Activated CD4-positive, CD25-positive, alpha-beta regulatory T cell treated with anti-CD3 and anti-CD28 coated beads, Interleukin-2, amount 50 U/mL, for 24 hours (primary cell): Measurements from ENCODE around the gene PRPF8.

Experiments
- ATAC-seq, 2 donors: fragments of 150-1000 bp; cut with Tn5 transposase; one replicate each; pipeline ENCODE4 v1.10.0; 2021; ENCODE audit warnings: mild to moderate bottlenecking in 1 of 2, moderate library complexity in 1 of 2

Gene PRPF8

GRCh38 chr17:1643999-1644492, 40.6 kb downstream of the PRPF8 start:
- no peak for ATAC-seq

GRCh38 chr17:1643293-1643998, 41.2 kb downstream of the PRPF8 start:
- ATAC-seq: peak; percentile 19 to 24

DNA sequence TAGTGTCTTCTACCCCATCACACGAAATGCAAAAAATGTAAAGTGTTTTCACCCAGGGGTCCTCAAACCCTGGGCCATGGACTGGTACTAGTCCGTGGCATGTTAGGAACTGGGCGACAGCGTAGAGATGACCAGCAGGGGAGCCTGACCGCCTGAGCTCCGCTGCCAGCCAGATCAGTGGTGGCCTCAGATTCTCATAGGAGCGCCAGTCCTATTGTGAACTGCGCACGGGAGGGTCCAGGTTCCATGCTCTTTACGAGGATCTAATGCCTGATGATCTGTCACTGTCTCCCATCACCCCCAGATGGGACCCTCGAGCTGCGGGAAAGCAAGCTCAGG, 43.6 kb downstream of the PRPF8 start:
- ATAC-seq: no peak

DNA sequence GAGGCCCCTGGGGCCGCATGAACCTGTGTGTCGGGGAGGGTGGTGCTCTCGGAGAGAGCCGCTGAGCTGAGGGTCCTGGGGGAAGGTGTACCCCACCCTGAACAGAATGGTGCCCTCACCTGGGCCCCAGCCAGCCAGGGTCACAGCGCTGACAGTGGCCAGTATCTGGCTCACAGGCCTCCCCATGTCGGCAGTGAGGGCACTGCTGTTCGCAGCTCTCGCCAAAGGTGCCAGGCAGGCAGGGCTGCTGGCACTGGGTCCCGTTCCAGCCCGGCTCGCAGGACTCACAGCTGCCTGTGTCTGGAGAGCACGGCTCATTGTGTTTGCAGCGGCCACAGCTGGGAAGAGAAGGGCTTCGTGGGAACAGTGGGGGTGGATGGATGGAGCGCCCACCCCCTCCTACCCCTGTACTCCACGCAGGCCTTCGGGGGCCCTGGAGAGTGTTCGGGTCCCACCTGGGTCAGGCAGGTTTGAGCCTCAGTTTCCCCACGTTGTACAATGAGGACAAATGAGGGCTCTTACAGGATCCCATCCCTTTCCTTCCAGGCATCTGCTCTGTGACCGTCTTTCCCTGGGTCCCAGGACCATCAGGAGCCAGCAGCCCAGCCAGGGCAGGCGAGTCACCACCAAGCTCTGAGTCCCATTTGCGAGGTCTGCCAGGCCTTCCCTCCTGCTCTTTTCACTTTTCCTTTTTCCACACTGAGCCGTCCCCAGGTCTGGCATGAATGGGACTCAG, 44.2 kb downstream of the PRPF8 start:
- no peak for ATAC-seq

DNA sequence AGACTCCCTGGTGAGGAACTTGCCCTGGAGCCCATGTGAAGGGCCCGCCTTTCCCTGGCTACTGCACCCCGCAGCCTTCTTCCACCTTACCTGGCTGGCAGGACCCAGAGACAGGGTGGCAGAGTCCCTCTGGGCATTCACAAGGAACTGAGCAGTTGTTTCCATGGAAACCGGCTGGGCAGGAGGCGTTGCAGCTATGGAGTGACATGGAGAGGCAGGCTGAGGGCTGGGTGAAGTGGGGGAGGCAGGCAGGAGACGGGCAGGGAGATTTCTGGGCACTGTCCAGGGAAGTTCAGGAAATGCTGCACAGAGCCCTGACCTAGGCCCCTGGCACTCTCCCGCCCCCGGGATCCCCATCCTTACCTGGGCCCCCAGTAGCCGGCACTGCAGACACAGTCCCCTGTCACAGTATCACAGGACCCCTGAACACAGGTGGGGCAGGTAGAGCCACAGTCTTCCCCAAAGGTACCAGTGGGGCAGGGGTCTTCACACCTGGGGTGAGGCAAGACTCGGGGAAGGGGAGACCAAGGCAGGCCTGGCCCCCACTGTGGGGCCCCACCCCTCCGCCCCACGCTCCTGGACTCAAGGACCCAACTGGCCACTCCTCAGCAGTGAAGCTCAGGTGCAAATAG, 45.0 kb downstream of the PRPF8 start:
- no peak for ATAC-seq

DNA sequence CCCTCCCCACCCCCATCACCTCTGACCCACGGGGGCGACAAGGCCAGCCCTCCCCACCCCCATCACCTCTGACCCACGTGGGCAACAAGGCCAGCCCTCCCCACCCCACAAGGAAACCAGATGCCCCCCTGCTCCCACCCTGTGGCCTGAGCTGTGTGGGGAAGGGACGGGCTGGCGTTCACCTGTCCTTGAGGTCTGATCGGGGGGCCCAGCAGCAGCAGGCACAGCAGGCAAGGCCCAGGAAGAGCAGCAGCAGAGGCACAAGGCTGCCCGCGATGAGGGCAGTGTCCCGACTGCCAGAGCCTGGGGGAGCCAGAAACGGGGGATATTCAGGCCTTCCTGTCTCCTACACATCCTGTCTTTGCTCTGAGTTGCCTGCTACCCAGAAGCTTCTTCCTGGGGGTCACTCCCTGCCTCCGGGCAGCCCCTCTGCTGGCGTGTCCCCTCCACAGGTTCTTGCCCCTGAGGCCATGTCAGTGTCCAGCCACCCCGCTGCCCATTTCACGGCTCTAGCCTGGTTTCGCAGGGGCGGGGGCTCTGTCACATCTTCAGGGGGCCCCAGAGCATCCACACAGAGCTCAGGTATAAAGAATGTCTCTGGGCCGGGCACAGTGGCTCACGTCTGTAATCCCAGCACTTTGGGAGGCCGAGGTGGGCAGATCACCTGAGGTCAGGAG, 45.9 kb downstream of the PRPF8 start:
- no peak for ATAC-seq

GRCh38 chr17:1638171-1638590, 46.5 kb downstream of the PRPF8 start:
- no peak for ATAC-seq

- ATAC-seq: no peak
These were observed 47.9 kb downstream of the PRPF8 start for GRCh38 chr17:1636732-1637285.

DNA sequence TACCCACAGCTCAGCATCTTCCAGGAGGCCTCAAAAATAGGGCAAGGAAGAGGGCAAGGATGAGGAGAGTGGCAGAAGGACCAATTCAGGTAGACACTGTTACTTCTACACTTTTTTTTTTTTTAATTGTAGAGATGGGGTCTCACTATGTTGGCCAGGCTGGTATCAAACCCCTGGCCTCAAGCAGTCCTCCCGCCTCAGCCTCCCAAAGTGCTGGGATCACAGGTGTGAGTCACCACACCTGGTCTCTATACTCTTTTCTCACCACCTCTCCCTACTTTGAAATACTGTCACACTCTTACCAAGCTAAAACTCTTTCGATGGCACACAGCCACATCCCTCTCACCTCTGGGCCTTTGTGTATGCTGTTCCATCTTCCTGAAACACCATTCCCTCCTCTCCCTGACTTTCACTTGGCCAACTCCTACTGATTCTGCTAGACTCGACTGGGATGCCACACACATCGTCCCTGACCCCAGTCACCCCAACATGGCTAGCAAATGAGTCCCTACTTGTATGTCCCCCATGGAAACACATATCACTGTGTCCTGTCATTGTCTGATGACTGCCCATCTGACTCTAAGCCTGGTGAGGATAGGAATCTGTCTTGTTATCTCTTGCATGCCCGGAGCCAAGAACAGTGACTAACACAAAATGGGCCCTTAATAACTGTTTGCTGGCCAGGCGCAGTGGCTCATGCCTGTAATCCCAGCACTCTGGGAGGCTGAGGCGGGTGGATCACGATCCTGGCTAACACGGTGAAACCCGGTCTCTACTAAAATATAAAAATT, 48.8 kb downstream of the PRPF8 start:
- ATAC-seq: no peak

DNA sequence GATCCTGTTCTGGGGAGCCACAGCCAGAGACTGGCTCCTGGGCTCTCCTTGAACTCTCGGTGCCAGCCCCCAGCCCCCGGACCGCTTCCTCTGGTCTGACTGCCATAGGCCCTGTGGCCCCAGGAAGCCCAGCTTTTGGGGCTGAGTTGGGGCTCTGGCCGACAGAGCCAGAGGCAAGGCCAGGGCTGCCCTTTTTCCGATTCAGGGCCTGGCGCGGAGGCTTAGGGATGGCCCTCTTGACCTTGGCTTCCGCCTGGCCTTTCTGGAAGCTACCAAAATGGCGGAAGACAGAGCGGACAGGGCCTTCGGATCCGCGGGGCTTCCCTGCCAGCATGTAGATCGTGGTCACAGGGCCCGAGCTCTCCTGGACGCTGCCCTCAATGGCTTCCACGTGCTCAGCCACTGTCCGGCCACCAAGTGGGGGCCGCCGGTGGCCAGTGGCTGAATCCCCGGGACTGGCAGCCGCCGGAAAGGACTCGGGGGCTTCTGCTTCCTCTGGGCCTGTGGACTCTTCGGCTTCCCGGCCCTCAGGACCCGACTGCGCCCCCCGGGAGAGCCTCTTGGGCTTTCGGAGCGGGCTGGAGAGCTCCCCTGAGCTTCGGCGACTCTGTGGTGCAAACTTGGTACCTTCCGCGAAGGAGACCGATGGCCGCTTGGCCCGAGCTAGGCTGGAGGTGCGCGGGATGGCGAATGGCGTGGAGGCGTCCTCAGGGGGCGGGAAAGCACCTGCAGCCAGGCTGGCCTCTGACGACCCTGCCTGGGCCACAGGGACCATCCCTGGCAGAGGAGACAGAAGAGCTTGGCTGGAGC, 49.6 kb downstream of the PRPF8 start:
- ATAC-seq: no peak

GRCh38 chr17:1630662-1631061, 54.0 kb downstream of the PRPF8 start:
- no peak for ATAC-seq

GRCh38 chr17:1629504-1630310, 55.0 kb downstream of the PRPF8 start:
- ATAC-seq: peak; percentile 26 to 36

DNA sequence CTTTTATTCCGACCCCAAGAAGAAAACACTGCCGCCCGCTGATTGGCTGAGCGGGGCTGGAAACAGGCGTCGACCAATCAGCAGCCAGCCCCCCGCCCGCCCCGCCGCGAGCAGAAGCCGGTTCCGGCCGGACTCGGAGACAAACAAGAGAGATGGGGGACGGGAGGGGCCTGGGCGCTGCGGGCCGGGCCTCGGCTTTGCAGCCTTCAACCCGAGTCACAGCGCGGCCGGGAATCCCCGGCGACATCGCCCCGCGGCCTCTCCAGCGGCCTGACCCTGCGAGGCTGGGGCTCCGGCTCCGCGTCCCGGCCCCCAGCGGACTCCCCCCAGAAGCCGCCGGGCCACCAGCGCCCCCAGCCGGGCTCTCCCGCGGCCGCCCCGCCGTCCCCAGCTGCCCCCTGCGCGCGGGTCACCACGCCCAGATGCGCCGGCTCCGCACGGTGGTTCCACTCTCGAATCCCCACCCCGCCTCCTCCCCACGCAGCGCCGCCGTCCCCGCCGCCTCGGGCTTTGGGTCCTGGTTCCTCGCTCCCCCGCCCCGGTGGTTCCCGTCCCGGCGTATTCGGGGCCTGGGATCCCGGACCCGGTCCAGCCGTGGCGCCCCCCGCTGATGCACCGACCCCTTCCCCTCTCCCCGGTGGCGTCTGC, 55.7 kb downstream of the PRPF8 start:
- peak; percentile 80 to 81 for ATAC-seq

- ATAC-seq: peak; percentile 79 to 84
These were observed 56.4 kb downstream of the PRPF8 start, which contains the start of gene SLC43A2 for GRCh38 chr17:1627982-1628855. SLC43A2 (minus strand) TSS chr17:1628834; CDS start chr17:1627874, 960 bp downstream.

DNA sequence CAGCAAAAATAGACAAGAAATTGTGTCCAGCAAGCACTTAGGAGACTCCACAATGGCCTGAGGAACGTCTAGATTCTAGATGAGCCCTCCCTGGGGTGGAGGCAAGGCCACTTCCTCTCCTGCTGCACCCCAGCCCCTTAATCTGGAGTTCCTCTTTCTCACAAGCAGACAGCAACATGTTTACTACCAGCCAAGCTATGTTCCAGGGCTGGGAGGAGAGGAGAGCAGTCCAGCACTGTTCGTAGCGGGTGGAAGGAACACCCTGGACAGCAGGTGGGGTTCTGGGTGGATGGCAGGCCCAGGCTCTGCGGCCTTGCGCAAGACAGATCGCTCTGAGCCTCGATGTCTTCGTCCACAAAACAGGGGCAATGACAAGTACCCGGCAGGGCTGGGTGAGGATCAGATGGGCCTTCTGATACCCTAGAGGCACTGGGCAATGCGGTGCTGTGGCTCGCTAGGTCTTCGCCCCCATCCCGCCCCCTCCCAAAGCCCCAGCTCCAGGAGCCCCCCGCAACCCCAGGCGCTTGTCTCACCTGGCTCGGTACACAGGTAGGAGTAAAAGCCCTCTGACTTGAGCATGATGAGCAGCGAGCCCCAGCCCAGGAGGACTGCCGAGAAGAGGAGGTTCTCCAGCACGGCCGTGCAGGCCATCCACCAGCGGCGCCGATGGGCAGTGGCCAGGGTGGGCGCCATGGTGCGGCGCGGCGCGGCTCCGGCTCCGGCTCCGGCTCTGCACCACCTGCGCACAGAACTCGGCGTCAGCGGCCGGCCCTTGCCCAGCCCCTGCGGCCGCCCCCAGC, 57.3 kb downstream of the PRPF8 start:
- ATAC-seq: no peak

DNA sequence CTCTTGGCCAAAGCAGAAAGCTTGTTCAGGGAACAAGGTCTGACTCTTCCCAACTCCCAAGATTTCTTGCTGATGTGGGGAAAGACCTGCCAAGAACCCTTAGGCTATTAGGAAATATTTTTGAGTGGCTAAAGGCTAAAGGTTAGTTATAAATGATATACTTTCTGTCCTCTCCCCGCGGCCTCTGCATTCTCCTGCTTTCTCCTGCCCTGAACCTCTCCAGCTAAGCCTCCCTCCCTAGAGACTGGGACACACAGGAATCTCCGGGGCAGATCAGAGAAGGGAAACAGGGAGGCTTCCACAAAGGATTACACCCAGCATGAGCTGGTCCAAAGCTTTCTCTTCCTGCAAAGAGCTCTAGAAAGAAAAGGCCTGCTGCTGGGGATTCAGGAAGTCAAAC, 58.3 kb downstream of the PRPF8 start:
- no peak for ATAC-seq

DNA sequence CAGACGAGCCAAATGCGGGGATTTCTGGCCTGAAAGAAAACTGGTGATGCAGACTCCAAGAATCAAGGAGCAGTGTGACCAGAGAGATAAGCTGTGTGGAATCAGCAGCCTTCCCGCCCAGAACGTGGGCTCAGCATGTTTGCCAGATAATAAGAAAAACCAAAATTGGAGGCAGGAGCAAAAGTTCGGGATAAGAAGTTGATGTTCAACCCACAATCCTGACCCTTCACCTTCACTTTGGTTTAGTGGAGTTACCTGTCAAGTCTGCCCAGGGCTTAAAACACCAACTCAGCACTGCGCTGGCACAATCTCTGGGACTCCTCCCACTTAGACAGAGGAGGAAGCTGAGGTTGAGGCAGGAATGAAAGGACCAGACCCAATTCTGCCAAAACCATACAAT, 59.1 kb downstream of the PRPF8 start:
- no peak for ATAC-seq

DNA sequence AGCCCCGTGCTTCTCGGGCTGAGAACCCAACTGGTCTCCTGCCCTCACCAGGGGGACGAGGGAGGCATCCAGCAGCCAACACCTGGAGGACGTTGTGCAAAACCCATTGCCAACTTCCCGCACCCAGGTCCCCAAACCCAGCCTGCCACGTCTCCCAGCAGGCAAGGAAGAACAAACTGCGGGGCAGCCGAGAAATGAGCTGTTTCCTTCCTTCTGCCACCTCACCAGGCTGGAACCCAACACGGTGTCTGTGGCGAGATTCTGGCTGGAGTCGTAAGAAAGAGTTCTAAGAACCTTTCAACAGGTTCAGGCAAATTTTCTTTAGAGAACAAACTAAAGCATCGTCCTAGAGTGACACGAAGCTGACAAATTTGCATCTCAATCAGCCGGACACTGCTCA, 59.6 kb downstream of the PRPF8 start:
- no peak for ATAC-seq
